Forelimb muscle (tissue), 1 donor: ENCODE data around the gene TSPAN11. TPM values are rescaled to one million over a fixed set of nuclear protein-coding genes. Genes with fewer than 3 reads are reported as not detected.
"Not testable (repeated sequence)": the region's sequence is repeated elsewhere in the genome, so short reads cannot be mapped to it uniquely, and the experiment has no call there.

Source experiments
- DNase-seq: peaks from one replicate; pipeline ENCODE4 v3.0.0-alpha.2; 2013; ENCODE audit warnings: low read depth
- polyA plus RNA-seq: library from polyadenylated mRNA; unstranded; fragments of 120-200 nt; gene quantifications from one replicate; pipeline ENCODE4 v1.2.1, GENCODE V29; 2013; ENCODE audit not compliant: insufficient read length

TSPAN11 gene
- 6.1 TPM for polyA plus RNA-seq

GRCh38 chr12:30926243-30927221, at the start of gene TSPAN11:
Gene TSPAN11, plus strand, starts transcription at chr12:30926748. Its CDS starts 27,244 bp downstream, at chr12:30953992.
- no peak for DNase-seq

GRCh38 chr12:30877105-30877875, 49.3 kb upstream of the TSPAN11 start:
- DNase-seq = no peak

GRCh38 chr12:30878024-30878423, 48.5 kb upstream of the TSPAN11 start:
- no peak for DNase-seq

GRCh38 chr12:30880061-30880460, 46.5 kb upstream of the TSPAN11 start:
- no peak for DNase-seq

- DNase-seq = no peak
Measured at GRCh38 chr12:30880813-30881212, 45.7 kb upstream of the TSPAN11 start.

GRCh38 chr12:30882706-30883105, 43.8 kb upstream of the TSPAN11 start:
- DNase-seq = no peak

- no peak for DNase-seq
Measured at GRCh38 chr12:30884799-30885198, 41.7 kb upstream of the TSPAN11 start.

GRCh38 chr12:30885321-30885720, 41.2 kb upstream of the TSPAN11 start:
- DNase-seq = no peak

- no peak for DNase-seq
Measured at GRCh38 chr12:30887226-30887625, 39.3 kb upstream of the TSPAN11 start.

- no peak for DNase-seq
Measured at GRCh38 chr12:30888241-30888640, 38.3 kb upstream of the TSPAN11 start.

- DNase-seq = not testable (repeated sequence)
Measured at GRCh38 chr12:30894531-30894930, 32.0 kb upstream of the TSPAN11 start.

- DNase-seq = no peak
Measured at GRCh38 chr12:30896461-30896860, 30.1 kb upstream of the TSPAN11 start.

- DNase-seq = no peak
Measured at GRCh38 chr12:30898846-30899245, 27.7 kb upstream of the TSPAN11 start.

- no peak for DNase-seq
Measured at GRCh38 chr12:30900351-30900750, 26.2 kb upstream of the TSPAN11 start.

- no peak for DNase-seq
Measured at GRCh38 chr12:30902001-30902400, 24.5 kb upstream of the TSPAN11 start.

- no peak for DNase-seq
Measured at GRCh38 chr12:30902596-30902995, 24.0 kb upstream of the TSPAN11 start.

GRCh38 chr12:30905463-30906009, 21.0 kb upstream of the TSPAN11 start:
- DNase-seq = no peak

GRCh38 chr12:30908076-30908721, 18.3 kb upstream of the TSPAN11 start:
- DNase-seq = no peak

- DNase-seq = peak; percentile 56
Measured at GRCh38 chr12:30908722-30909348, 17.7 kb upstream of the TSPAN11 start.

- DNase-seq = no peak
Measured at GRCh38 chr12:30909349-30910037, 17.1 kb upstream of the TSPAN11 start.

- DNase-seq = no peak
Measured at GRCh38 chr12:30910038-30910350, 16.6 kb upstream of the TSPAN11 start.
